Calu3 (cell line): ENCODE data around the gene COL16A1. TPM values are rescaled to one million over a fixed set of nuclear protein-coding genes. Genes with fewer than 3 reads are reported as not detected.

Experiments used
- BruUV-seq: library from RNA; stranded (reverse); fragments of 400-500 nt; replicated peaks from 2 replicates; lab custom pipeline; 2021; lab: Mats Ljungman, UMichigan
- CTCF ChIA-PET: fragments of 300-600 bp; sonication (Branson Sonifier 250); formaldehyde crosslinking; loops from one replicate; lab custom pipeline; 2022; ENCODE audit warnings: antibody characterized with exemption; lab: Charles Lee
- DNase-seq: peaks from one replicate; pipeline ENCODE4 v3.0.0; 2022
- H3K27ac Mint-ChIP-seq: one replicate; pipeline ENCODE4 v1.8.0; 2022; ENCODE audit warnings: mixed read lengths; ENCODE audit not compliant: unreplicated experiment
- H3K27me3 Mint-ChIP-seq: one replicate; pipeline ENCODE4 v1.8.0; 2022; ENCODE audit warnings: mixed read lengths; ENCODE audit not compliant: unreplicated experiment
- H3K36me3 Mint-ChIP-seq: one replicate; pipeline ENCODE4 v1.8.0; 2022; ENCODE audit warnings: mild to moderate bottlenecking, moderate library complexity, mixed read lengths; ENCODE audit not compliant: insufficient read depth, unreplicated experiment
- H3K4me1 Mint-ChIP-seq: one replicate; pipeline ENCODE4 v1.8.0; 2022; ENCODE audit warnings: mild to moderate bottlenecking, low read depth, mixed read lengths; ENCODE audit not compliant: unreplicated experiment
- H3K4me3 Mint-ChIP-seq: one replicate; pipeline ENCODE4 v1.8.0; 2022; ENCODE audit warnings: mild to moderate bottlenecking, low read depth, moderate library complexity, mixed read lengths; ENCODE audit not compliant: unreplicated experiment
- H3K9me3 Mint-ChIP-seq: one replicate; pipeline ENCODE4 v1.8.0; 2022; ENCODE audit warnings: low read depth, mixed read lengths; ENCODE audit not compliant: unreplicated experiment
- CTCF ChIP-seq: fragments of 200-600 bp; IDR thresholded peaks from one replicate; pipeline ENCODE4 v1.8.0; 2022; ENCODE audit warnings: antibody characterized with exemption; ENCODE audit not compliant: unreplicated experiment
- intact Hi-C: fragments of 100-400 bp; cut with micrococcal nuclease; formaldehyde crosslinking; loops from one replicate; pipeline ENCODE4 v1.10.0; 2022; ENCODE audit not compliant: unreplicated experiment
- total RNA-seq: library from RNA; stranded (reverse); gene quantifications from 2 replicates; pipeline ENCODE4 v1.2.3, GENCODE V29; 2022

The COL16A1 gene
- total RNA-seq, 1 experiment from 2014 or later, result 3.8 TPM

DNA sequence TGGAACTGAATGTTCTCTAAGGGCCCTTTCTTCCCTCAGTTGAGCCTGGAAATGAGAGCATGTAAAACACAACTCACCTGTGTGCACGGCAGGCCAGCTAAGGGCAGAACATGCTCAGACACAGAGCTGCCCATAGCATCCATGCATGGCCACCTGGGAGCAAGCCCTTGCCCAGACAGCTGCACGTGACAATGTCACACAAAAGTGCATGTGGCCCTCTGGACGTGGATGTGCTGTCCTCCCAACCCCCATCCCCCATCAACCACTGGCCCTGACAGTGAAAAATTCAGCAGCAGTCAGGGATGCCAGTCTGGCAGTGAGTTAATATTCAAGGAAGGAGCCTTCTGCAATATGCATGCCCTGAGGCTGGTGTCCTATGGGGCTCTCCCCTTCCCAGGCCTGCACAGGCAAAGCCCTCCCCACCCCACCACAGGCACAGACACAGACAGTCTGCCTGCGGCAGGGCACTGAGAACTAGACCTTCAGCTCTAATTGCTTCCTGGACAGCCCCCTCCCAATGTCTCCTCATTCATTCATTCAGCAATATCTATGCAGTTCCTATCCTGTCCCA, 14.6 kb upstream of the COL16A1 start:
- peaks cover 7% of the 10 kb centered on the region for H3K36me3 Mint-ChIP-seq
- TF ChIP-seq CTCF, result no peak
- no peak overlapping the region for H3K4me3 Mint-ChIP-seq
- CTCF ChIA-PET, result no interaction called here
- peaks cover 9% of the 10 kb centered on the region for H3K4me1 Mint-ChIP-seq
- H3K27ac Mint-ChIP-seq, result no peak overlapping the region
- DNase-seq, result no peak
- intact Hi-C loops, result no loop called here
- no peaks in the 10 kb centered on the region for H3K9me3 Mint-ChIP-seq
- no TSS peak for BruUV-seq
- peaks cover 76% of the 10 kb centered on the region for H3K27me3 Mint-ChIP-seq

DNA sequence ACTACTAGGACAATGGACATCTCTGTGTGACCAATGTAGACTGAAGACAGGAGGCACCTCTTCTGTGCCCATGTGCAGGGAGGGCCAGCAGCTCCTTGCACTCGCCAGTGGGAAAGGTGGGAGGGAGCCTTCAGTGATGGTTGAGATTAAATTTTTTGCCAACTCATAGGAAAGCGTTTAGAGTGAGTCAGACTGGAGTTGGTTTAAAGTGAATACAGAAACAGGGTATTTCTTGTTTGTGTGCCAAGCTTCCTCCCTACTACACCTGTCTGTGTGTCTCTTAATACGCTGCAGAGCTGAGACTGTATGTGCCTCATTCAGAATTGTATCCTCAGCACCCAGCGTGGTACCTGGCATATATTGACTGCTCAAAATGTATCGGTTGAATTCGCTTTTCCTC, 13.5 kb upstream of the COL16A1 start:
- H3K9me3 Mint-ChIP-seq, result no peaks in the 10 kb centered on the region
- DNase-seq, result no peak
- no peak for TF ChIP-seq CTCF
- intact Hi-C loops, result no loop called here
- peaks cover 65% of the 10 kb centered on the region for H3K27me3 Mint-ChIP-seq
- peaks cover 20% of the 10 kb centered on the region for H3K4me1 Mint-ChIP-seq
- BruUV-seq, result no TSS peak
- CTCF ChIA-PET, result interaction anchor here (0.5 to 2.8 kb wide), 5 partner anchors 28 to 417 kb away, joined by 3 to 8 read pairs (median 5); no protein-coding TSS in a partner anchor
- no peak overlapping the region for H3K27ac Mint-ChIP-seq
- H3K4me3 Mint-ChIP-seq, result no peak overlapping the region
- peaks cover 11% of the 10 kb centered on the region for H3K36me3 Mint-ChIP-seq

DNA sequence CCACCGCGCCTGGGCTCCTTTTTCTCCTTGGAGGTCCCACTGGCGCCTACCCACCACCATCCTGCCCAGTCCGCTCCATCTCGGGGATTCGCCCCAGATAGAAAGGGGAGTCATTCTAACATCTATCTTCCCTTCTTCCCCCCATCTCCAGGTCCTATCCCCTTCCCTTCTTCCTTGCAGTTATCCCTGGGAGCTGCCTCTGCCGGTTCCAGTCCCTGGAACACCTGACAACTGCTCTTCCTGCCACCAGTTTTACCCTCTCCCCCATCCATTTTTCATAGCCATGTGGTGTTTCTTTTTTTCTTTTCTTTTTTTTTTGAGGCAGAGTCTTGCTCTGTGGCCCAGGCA, 12.0 kb upstream of the COL16A1 start:
- Mint-ChIP-seq H3K27ac (no peak overlapping the region), H3K27me3 (peaks cover 50% of the 10 kb centered on the region), H3K4me3 (peak overlapping the region; percentile 76), H3K4me1 (peaks cover 23% of the 10 kb centered on the region), H3K36me3 (peaks cover 12% of the 10 kb centered on the region), H3K9me3 (no peaks in the 10 kb centered on the region)
- BruUV-seq, result no TSS peak
- intact Hi-C loops, result loop anchor here (2.0 kb wide), 1 partner anchor 73 kb away; no protein-coding TSS in a partner anchor
- TF ChIP-seq CTCF, result no peak
- no peak for DNase-seq
- CTCF ChIA-PET, result interaction anchor here (1.0 to 2.8 kb wide), 8 partner anchors 10 to 321 kb away, joined by 3 to 13 read pairs (median 8); no protein-coding TSS in a partner anchor

DNA sequence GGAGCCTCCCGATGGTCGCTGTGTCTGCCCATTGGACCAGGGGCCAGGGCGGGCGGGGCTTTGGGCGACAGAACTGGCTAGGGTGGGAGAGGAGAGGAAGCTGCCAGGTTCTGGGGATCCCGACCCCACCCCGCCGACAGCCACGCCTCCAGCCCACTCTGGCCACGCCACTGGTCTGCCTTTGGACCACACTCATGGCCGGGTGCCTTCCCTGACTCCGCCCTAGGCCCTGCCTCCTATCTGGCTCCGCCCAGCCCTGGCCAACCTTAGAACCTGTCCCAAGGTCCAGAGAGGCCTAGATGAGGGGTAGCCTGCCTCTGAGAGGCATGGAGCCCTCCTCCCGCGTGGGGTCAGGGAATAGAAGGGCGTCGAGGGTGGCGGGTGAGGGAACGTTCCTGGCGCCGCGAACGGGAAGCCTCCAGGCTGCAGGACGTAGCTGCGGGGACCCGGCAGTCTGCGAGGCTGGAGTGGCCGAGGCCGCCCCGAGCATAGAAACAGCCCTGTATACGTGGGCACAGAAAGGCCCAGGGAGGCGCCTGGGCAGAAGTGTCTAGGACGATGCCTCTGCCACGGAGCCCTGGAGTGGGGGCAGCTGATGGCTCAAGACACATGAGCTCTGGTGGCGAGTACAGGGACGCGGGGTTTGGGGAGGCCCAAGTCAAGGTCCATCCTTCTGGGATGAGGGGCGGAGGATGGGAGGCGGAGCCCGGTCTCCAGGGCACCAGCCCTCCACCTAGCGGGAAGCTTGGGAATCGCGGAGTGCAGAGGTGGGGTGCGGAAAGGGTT, 11.5 kb upstream of the COL16A1 start:
- Mint-ChIP-seq H3K9me3 (no peaks in the 10 kb centered on the region), H3K4me3 (peak overlapping the region; percentile 76)

More for the DNA sequence above, 11.5 kb upstream of the COL16A1 start:
- intact Hi-C loops, result loop anchor here (2.0 kb wide), 1 partner anchor 74 kb away; no protein-coding TSS in a partner anchor
- peak overlapping the region; percentile 51 for H3K27ac Mint-ChIP-seq
- CTCF ChIA-PET, result interaction anchor here (1.0 to 2.8 kb wide), 8 partner anchors 10 to 321 kb away, joined by 3 to 13 read pairs (median 8); no protein-coding TSS in a partner anchor
- DNase-seq, result peak; percentile 82
- H3K4me1 Mint-ChIP-seq, result peaks cover 23% of the 10 kb centered on the region
- peaks cover 45% of the 10 kb centered on the region for H3K27me3 Mint-ChIP-seq
- TF ChIP-seq CTCF, result peak; percentile 83
- no TSS peak for BruUV-seq
- H3K36me3 Mint-ChIP-seq, result peaks cover 12% of the 10 kb centered on the region
